ENCODE results near the gene RRP15.

- no peak for TF ChIP-seq EP300 (IDR thresholded peaks at IDR 0.05)
- no peak for TF ChIP-seq CTCF (IDR thresholded peaks at IDR 0.05)
- no peak for TF ChIP-seq POLR2A (IDR thresholded peaks at IDR 0.05)
Observed at GRCh38 chr1:218305472-218306064, 20.5 kb downstream of the RRP15 start.
